NCI-H2029 treated with DMSO at 0.1 percent for 48 hours (cell line): ENCODE results near the gene IPO9.
A peak's percentile ranks its signal among the peaks of the same experiment; 100 is the strongest.

Experiments used
- DNase-seq: peaks from one replicate; lab custom pipeline; 2025; lab: John Stamatoyannopoulos, UW

Gene IPO9

DNA sequence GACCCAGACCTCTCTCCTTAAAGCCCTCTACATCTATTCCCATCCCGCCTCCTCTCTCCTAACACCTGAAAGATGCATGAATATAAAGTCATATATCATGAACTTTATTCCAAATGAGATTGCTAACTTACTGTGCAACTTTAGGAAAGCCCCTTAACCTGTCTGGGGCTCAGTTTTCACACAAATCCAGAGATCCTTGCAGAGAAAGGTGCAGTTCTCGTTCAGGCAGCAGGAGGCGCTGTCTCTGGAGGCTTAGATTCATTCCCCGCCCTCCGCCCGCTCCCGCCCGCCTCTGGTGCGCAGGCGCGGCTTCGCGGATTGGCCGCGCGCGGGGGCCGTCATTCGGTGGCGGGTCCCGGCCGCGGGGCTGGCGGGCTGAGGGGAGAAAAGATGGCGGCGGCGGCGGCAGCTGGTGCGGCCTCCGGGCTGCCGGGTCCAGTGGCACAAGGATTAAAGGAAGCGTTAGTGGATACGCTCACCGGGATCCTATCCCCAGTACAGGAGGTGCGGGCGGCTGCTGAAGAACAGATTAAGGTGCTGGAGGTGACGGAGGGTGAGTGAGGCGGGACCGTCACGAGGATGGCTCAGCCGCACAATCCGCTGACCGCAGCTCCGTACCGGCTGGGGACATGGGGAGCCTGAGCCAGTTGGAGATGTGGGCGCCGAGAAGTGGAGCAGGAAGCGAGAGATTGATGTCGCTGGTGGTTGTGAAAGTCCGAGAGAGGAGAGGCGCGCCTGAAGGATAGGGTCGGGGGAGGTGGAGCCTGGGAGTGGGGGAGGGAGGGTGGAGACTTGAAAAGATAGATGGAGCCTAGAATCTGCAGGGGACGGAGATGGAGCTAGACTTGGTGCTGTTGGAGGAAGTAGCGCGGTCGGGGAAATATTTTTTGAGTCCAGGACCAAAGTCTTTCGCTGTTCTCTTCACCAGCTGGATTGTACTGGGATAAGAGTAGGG is at the start of gene IPO9:
IPO9 (plus strand) TSS at position 338 of the 955 bp plus-strand sequence; CDS start at position 391, 53 bp downstream.
- peak; percentile 48 for DNase-seq

DNA sequence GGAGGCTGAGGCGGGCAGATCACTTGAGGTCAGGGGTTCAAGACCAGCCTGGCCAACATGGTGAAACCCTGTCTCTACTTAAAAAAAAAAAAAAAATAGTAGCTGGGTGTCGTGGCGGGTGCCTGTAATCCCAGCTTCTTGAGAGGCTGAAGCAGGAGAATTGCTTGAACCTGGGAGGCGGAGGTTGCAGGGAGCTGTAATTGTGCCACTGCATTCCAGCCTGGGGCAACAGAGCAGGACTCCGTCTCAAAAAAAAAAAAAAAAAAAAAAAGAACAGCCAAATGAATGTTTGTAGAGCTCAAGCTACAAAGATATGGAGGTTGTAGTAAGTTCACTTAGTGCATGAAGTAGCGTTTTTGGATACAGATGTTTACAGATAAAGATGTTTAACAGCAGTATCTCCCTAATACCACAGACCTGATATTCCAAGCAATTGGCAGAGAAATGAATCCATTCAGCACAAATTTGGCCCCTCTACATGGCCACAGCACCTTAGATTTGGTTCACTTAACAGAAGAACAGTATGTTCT is 49.5 kb upstream of the IPO9 start:
- DNase-seq: no peak

DNA sequence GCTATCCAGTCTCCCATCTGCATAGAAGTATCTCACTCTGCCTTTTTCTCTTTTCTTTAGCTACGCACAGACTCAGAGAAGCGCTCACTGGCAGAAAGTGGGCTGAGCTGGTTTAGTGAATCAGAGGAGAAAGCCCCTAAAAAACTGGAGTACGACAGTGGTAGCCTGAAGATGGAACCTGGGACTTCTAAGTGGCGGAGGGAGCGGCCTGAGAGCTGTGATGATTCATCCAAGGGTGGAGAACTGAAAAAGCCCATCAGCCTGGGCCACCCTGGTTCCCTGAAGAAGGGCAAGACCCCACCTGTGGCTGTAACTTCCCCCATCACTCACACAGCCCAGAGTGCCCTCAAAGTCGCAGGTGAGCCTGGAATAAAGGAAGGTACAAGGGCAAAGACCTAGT is 48.0 kb upstream of the IPO9 start:
- no peak for DNase-seq

DNA sequence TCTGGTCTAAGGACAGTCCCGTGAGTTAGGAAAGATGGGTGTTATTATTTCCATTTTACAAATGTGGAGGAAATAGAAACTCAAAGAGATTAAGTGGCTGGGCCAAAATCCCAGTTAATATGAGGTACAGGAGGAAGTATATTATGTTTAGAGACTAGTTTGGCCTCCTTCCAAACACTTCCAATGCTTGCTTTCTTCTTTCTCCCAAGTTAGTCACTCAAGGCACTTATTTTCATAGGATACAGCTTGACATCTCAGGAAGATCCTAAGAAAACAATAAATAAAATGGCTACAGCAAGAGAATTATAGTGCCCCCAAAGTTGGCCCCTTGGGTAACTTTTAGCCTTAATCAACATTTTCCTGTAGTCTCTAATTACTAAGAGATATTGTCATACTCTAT is 47.5 kb upstream of the IPO9 start:
- no peak for DNase-seq

DNA sequence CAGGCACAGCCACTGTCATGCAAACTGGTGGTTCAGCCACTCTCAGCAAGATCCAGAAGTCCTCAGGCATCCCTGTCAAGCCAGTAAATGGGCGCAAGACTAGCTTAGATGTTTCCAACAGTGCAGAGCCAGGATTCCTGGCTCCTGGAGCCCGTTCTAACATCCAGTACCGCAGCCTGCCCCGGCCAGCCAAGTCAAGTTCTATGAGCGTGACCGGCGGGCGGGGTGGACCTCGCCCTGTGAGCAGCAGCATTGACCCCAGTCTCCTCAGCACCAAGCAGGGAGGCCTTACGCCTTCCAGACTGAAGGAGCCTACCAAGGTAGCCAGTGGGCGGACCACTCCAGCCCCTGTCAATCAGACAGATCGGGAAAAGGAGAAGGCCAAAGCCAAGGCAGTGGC is 46.6 kb upstream of the IPO9 start:
- DNase-seq: no peak

DNA sequence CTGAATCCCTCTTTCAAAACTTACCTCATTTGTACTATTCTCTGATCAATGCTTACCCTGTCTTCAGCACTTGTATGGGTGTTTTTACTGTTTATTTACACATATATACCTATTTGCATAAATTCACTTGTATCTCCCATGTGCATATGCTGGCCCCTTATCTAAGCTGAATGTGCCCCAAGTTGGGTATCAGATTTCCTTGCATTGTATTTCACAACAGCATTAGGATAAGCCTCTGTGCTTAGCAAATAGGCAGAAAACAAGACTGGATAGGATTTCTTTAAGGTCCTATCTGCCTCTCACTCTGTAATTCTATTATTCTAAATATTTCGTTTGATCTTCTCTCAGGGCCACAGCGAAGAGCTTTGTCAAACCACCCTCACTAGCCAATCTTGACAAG is 45.9 kb upstream of the IPO9 start:
- no peak for DNase-seq

DNA sequence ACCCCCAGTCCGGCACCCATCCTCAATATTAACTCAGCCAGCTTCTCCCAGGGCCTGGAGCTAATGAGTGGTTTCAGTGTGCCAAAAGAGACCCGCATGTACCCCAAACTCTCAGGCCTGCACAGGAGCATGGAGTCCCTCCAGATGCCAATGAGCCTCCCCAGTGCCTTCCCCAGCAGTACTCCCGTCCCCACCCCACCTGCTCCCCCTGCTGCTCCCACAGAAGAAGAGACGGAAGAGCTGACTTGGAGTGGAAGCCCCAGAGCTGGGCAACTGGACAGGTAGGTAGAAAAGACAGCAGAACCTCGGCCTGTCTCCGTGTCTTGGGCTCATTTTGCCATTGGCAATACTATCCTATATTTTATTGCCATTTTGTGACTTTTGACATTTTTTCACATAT is 45.4 kb upstream of the IPO9 start:
- DNase-seq: no peak

DNA sequence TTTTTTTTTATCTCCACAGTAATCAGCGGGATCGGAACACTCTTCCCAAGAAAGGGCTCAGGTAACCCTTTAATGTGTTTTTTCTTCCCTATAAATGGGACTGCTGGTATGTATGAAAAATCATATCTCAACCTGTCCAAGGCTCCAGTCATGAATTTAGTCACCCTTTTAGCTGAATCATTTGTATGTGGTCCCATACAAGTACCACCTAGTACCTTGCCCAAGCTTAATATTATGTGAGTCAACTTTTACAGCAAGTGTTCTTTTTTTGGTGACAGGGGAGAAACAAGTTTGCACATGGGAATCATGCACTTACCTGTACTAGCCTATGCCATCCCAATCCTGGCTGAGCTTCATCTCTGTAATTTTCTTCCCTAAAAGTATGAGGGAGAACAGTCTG is 43.7 kb upstream of the IPO9 start:
- no peak for DNase-seq

DNA sequence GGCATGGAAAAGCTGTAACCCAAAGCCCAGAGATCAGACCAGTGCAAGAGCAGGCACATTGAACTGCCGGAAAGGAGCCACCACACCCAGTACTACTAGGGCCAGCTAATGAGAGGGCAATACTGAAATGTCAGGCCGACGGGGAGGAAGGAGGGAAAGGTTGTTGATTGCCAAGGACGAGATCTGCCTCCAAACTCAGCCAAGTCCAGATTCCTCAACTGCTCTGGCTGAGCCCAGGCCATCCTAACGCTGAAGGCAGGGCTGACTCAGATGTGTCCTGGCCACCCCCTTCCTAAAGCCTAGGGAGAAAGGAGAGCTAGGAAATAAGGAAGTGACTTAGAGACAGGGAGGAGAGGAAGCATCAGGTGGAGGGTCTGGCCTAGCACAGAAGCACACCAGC is 42.1 kb upstream of the IPO9 start:
- no peak for DNase-seq

DNA sequence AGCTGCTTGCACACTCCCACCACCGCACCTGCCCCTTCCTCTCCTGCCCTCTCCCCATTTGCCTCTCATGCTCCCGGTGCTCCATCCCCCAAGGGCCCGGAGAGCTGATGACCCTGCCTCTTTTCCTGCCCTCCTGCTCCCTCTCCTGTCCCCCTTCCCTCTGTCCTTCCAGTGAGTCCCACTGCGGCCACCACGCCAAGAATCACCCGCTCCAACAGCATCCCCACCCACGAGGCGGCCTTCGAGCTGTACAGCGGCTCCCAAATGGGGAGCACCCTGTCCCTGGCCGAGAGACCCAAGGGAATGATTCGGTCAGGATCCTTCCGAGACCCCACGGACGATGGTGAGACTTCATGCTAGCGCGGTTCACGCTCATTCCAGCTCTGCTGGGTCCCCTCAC is 40.7 kb upstream of the IPO9 start:
- DNase-seq: no peak

DNA sequence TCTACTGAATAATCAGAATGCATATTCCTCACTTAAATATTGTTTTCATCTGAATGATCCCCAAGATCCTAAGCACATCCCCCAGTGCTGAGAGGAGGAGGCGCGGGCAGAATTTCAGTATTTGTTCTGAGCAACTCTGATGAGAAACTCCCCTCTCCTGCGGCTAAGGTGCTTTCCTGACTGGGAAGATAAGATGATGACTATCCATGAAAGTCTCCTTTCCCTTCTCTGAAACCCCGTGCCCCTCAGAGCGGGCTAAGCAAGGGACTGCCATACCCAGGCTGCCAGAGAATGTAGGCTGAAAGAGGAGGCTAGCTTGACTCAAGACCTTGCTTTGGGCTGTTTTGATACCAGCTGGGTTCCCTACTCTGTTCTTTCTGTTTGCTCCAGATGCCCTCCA is 39.7 kb upstream of the IPO9 start:
- no peak for DNase-seq

DNA sequence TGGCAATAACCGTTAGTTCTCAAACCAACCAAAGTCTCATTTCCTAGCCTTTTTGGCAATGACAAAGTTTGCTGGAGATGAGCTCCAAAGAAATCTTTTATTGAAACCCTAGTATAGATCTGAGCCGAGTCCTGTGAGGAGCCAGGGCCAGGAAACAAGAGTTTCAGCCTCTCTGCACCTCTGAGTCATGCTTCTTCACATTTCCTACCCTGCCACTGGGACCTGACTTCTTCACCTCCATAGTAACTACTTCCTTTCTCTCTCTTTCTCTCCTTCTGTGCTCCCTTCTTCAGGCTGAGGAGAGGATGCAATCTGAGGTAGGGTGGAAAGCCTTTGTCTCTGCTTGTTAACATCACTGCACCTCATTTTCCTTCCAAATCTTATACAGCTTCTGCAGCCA is 38.7 kb upstream of the IPO9 start:
- DNase-seq: no peak

DNA sequence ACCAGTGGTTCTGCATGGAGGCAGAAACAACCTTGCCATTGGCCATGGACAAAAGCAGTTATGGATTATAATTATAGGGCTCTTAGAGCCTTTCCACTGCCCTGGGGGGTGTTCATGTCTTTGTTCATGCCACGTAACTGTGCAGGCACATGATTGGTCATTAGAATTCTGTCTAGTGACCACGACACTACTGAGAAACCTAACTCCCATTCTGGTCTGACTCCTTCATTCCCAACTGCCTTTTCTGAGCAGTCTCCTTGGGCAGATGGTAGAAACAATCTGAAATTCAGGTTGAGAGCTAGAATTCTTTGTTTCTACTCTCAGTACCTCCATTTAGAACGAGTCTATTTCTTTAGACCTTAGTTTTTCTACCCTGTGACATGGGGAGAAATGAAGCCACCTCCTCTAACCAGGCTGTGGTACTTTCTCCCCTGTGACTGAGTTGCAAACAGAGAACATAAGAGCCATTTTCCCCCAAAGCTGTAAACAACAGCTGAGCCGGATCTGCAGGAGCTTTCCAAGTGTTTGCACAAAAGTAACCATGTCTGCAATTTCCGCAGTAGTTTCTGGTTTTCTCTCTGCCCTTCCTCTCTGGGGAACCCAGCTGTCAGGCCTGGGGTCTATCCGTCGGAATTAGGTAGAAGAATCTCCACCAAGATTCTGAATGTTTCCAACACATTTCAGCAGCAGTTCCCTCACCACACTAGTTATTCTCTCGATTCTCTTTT is 37.7 kb upstream of the IPO9 start:
- DNase-seq: no peak

DNA sequence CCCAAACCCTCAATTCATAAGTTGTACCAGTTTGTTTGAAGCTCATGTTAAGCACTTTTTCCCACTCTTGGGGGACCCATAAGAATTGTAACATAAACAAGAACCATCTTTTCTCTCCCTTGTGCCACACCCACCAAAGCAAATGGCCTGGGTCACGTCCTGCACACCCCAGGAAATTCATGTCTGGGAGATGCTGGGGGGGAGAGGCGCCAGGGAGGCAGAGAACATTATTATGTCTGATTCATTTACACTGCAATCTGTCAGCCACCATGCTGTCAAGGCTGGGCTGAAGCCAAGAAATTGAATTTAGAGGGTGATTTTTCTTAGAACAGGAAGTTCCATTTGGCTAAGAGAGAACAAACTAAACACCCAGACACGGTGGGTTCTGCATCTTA is 37.2 kb upstream of the IPO9 start:
- DNase-seq: no peak

DNA sequence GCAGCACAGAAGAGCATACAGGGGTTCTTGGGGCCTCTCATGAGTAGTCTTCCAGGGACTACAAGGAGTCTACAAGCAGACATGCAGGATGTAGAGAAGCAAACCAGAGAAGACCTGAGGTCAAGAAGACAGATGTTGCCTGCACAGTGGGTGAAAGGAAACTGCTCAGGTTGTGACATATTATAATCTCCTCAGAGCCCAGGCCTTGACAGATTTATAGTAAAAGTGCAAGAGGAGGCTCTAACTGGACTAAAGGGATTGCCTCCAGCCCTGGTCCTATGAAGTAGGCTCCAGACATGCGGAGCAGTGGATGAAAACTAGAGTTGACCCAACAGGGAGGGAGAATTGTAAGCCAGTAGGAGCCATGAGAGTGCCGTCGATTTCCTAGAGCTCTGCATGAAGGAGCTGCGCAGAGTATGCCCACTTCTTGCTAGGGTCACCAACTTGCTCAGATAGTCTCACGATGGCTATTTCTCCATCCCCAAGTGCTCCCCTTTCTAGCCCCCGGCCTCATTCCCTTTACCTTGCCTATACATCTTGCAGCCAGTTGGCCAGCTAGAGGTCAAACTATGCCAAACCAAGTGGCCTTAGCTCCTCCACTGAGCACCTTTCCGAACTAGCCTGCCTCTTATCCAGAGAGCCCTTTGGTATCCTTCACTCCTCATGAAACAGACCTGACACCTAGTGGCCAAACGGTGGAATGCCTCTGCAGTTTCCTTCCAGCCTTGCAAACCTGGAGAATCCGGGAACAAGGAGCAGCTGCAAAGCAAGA is 36.2 kb upstream of the IPO9 start:
- peak; percentile 71 for DNase-seq

DNA sequence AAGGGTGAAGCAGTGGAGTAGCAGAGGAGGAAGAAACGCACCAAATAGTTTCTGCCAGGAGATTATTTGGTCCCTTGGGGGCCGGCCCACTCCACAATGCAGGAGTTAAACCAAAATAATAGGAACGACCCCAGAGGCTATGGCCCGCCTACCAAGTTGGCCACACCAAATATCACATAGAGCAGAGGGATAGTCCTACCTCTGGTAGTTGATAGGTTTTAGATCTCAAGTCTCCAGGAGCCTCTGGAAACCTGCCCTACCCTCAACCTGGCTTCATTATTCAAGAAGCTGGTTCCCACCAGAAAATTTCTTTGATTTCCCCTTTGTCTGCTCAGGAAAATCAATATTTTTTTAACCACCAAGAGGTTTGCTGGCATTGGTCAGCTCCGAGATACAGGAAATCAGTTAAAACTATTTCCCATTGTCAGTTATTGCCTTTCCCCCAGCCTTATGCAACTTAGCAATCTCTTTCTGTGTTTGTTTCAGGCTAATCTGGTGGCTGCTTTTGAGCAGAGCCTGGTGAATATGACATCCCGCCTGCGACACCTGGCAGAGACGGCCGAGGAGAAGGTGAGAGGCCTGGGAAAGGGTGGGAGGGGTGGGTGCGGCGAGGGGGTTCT is 35.5 kb upstream of the IPO9 start:
- no peak for DNase-seq

DNA sequence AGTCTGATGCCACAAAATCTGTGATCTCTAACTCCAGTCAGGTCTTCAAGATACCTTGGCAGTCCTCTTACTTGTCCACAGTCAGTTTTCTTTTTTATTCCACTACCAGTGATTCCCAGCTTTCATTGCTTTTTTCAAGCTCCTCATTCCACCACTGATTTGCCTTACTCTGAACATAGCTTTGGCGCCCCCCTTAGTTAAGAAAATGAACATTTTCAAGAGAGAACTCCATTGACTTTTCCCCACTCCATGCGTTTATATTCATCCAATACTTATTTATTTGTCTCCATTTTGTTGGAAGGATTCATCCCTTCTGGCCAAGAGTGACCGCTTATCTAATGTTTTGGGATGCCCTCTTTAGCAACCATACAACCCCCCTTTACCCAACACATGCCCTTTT is 33.9 kb upstream of the IPO9 start:
- DNase-seq: no peak

DNA sequence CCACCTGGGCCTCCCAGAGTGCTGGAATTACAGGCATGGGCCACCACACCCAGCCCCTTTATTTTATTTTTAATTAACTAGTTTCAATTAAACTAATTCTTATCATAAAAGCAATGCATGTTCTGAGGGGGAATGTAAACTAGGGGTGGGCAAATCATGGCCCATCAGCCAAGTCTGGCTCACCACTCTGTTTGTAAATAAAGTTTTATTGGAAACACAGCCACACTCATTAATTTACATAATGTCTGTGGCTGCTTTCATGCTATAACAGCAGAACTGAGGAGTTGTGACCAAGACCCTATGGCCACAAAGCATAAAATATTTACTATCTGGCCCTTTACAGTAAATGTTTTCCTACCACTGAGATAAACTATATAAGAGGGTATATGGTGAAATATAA is 28.7 kb upstream of the IPO9 start:
- DNase-seq: no peak

DNA sequence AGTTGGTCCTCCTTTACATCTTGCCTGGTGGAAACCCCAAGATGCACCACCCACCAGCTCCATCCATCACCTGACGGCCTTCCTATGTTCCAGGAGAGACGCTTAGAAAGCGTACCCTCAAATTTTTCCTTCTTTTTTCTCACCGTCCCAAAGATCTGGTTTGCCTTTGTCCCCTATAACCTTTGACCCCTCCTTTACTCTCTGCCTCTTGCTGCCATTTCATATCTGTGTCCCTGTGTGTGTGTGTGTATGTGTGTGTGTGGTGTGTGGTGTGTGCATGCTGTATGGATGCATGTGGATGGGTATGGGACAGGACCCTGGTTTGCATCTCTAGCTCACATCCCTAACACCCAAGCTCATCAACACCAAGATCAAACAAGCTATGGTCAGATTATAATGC is 22.2 kb upstream of the IPO9 start:
- DNase-seq: no peak

DNA sequence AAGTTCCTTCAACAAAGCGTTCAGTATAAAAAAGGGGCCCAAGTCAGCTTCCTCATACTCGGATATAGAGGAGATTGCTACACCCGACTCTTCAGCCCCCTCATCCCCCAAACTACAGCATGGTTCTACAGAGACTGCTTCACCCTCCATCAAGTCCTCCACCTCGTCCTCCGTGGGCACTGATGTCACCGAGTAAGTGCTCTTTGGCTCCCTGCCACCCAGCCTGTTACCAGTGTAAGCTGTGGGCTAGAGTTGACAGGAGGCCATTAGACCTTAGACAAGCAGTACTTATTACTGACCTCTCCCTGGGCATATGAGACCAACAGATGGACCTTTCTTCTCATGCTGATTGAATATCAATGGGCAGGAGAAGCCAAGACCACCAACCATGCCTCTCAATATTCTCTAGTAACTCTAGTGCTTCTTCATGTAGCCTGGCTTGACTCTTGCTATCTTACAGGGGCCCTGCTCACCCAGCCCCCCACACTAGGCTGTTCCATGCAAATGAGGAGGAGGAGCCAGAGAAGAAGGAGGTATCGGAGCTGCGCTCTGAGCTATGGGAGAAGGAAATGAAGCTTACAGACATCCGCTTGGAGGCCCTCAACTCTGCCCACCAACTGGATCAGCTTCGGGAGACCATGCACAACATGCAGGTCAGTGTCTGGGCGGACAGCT is 20.9 kb upstream of the IPO9 start:
- no peak for DNase-seq

DNA sequence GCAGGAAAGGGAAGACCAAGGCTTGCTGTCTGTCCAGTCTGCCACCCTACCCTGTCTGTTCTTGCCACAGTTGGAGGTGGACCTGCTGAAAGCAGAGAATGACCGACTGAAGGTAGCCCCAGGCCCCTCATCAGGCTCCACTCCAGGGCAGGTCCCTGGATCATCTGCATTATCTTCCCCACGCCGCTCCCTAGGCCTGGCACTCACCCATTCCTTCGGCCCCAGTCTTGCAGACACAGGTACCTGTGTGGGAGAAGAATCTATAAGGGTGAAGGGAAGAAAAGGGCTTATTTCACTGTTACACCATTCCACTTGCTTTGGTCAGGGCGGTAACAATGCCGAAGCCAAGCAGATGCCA is 20.3 kb upstream of the IPO9 start:
- DNase-seq: no peak
